ENCODE measurements around the gene NLRC3.

DNA sequence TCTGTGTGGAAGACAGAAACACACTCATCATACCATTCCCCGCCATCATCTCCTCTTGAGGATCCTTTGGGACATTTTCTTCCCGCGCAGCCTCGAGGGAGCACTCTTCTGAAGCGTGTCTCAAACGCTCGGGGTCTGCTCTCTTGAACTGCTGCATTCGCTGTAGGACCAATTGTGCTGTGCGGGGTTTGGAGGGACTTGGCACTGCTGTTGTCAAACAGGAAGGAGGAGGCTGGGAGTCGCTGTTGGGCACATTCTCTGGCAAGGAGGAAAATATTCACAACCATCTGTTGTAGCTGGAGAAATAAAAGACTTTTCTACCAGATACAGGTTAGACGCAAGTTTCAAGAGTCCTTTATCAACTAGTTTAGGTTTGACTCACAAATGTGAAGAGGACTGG lies 29.2 kb upstream of the NLRC3 start:
- TF ChIP-seq, protein P1, sequence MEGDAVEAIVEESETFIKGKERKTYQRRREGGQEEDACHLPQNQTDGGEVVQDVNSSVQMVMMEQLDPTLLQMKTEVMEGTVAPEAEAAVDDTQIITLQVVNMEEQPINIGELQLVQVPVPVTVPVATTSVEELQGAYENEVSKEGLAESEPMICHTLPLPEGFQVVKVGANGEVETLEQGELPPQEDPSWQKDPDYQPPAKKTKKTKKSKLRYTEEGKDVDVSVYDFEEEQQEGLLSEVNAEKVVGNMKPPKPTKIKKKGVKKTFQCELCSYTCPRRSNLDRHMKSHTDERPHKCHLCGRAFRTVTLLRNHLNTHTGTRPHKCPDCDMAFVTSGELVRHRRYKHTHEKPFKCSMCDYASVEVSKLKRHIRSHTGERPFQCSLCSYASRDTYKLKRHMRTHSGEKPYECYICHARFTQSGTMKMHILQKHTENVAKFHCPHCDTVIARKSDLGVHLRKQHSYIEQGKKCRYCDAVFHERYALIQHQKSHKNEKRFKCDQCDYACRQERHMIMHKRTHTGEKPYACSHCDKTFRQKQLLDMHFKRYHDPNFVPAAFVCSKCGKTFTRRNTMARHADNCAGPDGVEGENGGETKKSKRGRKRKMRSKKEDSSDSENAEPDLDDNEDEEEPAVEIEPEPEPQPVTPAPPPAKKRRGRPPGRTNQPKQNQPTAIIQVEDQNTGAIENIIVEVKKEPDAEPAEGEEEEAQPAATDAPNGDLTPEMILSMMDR (IDR thresholded peaks at IDR 0.05) = no peak
- TF ChIP-seq EZH2 (IDR thresholded peaks at IDR 0.05; ENCODE audit: borderline replicate concordance, insufficient read depth, low read depth, low read length, poor library complexity, severe bottlenecking) = no peak
